ENCODE data around the gene SMAD6. TPM values are rescaled to one million over a fixed set of nuclear protein-coding genes. Genes with fewer than 3 reads are reported as not detected.

The SMAD6 gene
- total and polyA plus RNA-seq, 5 experiments from 2014 or later, result 0.08 to 0.16 TPM; not detected in 3

Other genes with a start within 250 kb of the SMAD6 start
- 10 to 100 TPM; 42.0 to 49.3 TPM for gene SNAPC5, start 204.5 kb upstream of the SMAD6 start, total RNA-seq
- 10 to 100 TPM; 60.4 to 76.0 (median 69.6) TPM for gene SNAPC5, start 204.5 kb upstream of the SMAD6 start, polyA plus RNA-seq
- gene RPL4, start 197.4 kb upstream of the SMAD6 start, total RNA-seq, result 1,000 to 10,000 TPM; 3,846 to 3,880 TPM
- gene RPL4, start 197.4 kb upstream of the SMAD6 start, polyA plus RNA-seq, result 1,000 to 10,000 TPM; 1,518 to 1,766 (median 1,686) TPM
- gene ZWILCH, start 196.9 kb upstream of the SMAD6 start, total RNA-seq, result 10 to 100 TPM in 1 of 2 experiments, 1 to 10 TPM in 1; 7.2 to 12.8 TPM
- gene ZWILCH, start 196.9 kb upstream of the SMAD6 start, polyA plus RNA-seq, result 1 to 10 TPM; 5.9 to 6.7 (median 6.4) TPM
- not detected for gene LCTL, start 136.2 kb upstream of the SMAD6 start, total RNA-seq
- gene LCTL, start 136.2 kb upstream of the SMAD6 start, polyA plus RNA-seq, result not detected

All from naive thymus-derived CD8-positive, alpha-beta T cell (primary cell).